GM12891 (cell line): ENCODE measurements around the gene GPR17.

ENCODE experiments used
- PAX5 ChIP-seq: IDR thresholded peaks from 2 replicates; pipeline ENCODE4 v1.6.1; 2011; ENCODE audit warnings: low read length, moderate library complexity, mild to moderate bottlenecking; ENCODE audit not compliant: insufficient read depth, severe bottlenecking
- POLR2A ChIP-seq: IDR thresholded peaks from 2 replicates; pipeline ENCODE4 v1.6.1; 2011; ENCODE audit warnings: low read depth, low read length, control low read depth
- POLR2AphosphoS5 ChIP-seq: IDR thresholded peaks from 2 replicates; pipeline ENCODE4 v1.6.1; 2011; ENCODE audit warnings: low read depth, low read length, control low read depth
- SPI1 ChIP-seq: IDR thresholded peaks from 2 replicates; pipeline ENCODE4 v1.6.1; 2011; ENCODE audit warnings: low read depth, low read length, control low read depth
- TAF1 ChIP-seq: IDR thresholded peaks from 2 replicates; pipeline ENCODE4 v1.6.1; 2011; ENCODE audit warnings: low read depth, low read length, control low read depth

DNA sequence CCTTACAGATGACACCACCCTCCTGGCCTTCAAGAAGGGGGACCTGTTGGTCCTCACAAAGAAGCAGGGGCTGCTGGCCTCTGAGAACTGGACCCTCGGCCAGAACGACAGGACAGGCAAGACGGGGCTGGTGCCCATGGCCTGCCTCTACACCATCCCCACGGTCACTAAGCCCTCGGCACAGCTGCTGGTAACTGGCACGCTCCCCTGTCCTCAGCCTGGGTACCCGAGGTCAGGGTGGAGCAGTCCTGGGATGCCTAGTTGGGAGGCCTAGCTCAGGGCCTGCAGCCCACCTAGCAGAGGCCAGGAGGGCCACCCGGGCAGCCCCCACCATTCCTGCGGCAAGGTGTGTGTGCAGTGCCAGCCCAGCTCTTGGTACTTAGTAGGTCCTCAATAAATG is 16.3 kb upstream of the GPR17 start:
- TF ChIP-seq POLR2AphosphoS5 (no peak), POLR2A (no peak), TAF1 (no peak), PAX5 (no peak), SPI1 (no peak)
